Neural progenitor cell (in vitro differentiated cells): ENCODE data around the gene SMG6. TPM values are rescaled to one million over a fixed set of nuclear protein-coding genes. Genes with fewer than 3 reads are reported as not detected.
A peak's percentile ranks its signal among the peaks of the same experiment; 100 is the strongest.

Experiments used
- DNase-seq: peaks from one replicate; pipeline ENCODE4 v3.0.0-alpha.2; 2016; ENCODE audit warnings: low spot score
- H2AFZ ChIP-seq: fragments of 200-600 bp; sonication (generic); replicated peaks from 2 replicates; pipeline ENCODE4 v1.6.1; 2016; ENCODE audit warnings: antibody characterized with exemption
- H3F3A ChIP-seq: fragments of 200-600 bp; sonication (generic); 2 replicates; pipeline ENCODE4 v1.6.1; 2016; ENCODE audit warnings: antibody characterized with exemption, low read depth
- H3K27ac ChIP-seq: fragments of 200-600 bp; sonication (generic); 2 replicates; pipeline ENCODE4 v1.5.1; 2016; ENCODE audit warnings: mild to moderate bottlenecking
- H3K27me3 ChIP-seq: fragments of 200-600 bp; sonication (generic); 2 replicates; pipeline ENCODE4 v1.6.1; 2016; ENCODE audit warnings: mild to moderate bottlenecking, moderate library complexity
- H3K36me3 ChIP-seq: fragments of 200-600 bp; sonication (generic); 2 replicates; pipeline ENCODE4 v1.5.1; 2016
- H3K4me1 ChIP-seq: fragments of 200-600 bp; sonication (generic); 2 replicates; pipeline ENCODE4 v1.6.1; 2016; ENCODE audit warnings: mixed run types
- H3K4me2 ChIP-seq: fragments of 200-600 bp; sonication (generic); 2 replicates; pipeline ENCODE4 v1.6.1; 2016
- H3K4me3 ChIP-seq: fragments of 200-600 bp; sonication (generic); 2 replicates; pipeline ENCODE4 v1.5.1; 2016
- H3K79me2 ChIP-seq: fragments of 200-600 bp; sonication (generic); 2 replicates; pipeline ENCODE4 v1.6.1; 2016; ENCODE audit warnings: low read depth
- H3K9ac ChIP-seq: fragments of 200-600 bp; sonication (generic); 2 replicates; pipeline ENCODE4 v1.6.1; 2016
- H3K9me3 ChIP-seq: fragments of 200-600 bp; sonication (generic); 2 replicates; pipeline ENCODE4 v1.5.1; 2016; ENCODE audit warnings: low read depth
- H4K20me1 ChIP-seq: fragments of 200-600 bp; sonication (generic); 2 replicates; pipeline ENCODE4 v1.6.1; 2016; ENCODE audit warnings: low read depth
- H3K27ac Mint-ChIP-seq: 3 replicates; pipeline ENCODE4 v1.8.0; 2021; ENCODE audit warnings: mixed read lengths
- H3K27me3 Mint-ChIP-seq: 2 replicates; pipeline ENCODE4 v1.8.0; 2022; ENCODE audit warnings: low read depth, mild to moderate bottlenecking, inconsistent platforms, moderate library complexity, mixed read lengths; ENCODE audit not compliant: insufficient read depth
- H3K36me3 Mint-ChIP-seq: 3 replicates; pipeline ENCODE4 v1.8.0; 2021; ENCODE audit warnings: mixed read lengths
- H3K4me1 Mint-ChIP-seq: 3 replicates; pipeline ENCODE4 v1.8.0; 2021; ENCODE audit warnings: mixed read lengths
- H3K4me3 Mint-ChIP-seq: 3 replicates; pipeline ENCODE4 v1.8.0; 2021; ENCODE audit warnings: mild to moderate bottlenecking, moderate library complexity, mixed read lengths
- H3K9me3 Mint-ChIP-seq: 3 replicates; pipeline ENCODE4 v1.8.0; 2020; ENCODE audit warnings: mixed read lengths
- EZH2 ChIP-seq: fragments of 200-600 bp; sonication (generic); IDR thresholded peaks from 2 replicates; pipeline ENCODE4 v1.6.1; 2017; ENCODE audit warnings: antibody characterized with exemption, mild to moderate bottlenecking, moderate library complexity
- EZH2phosphoT487 ChIP-seq: fragments of 200-600 bp; sonication (generic); IDR thresholded peaks from 2 replicates; pipeline ENCODE4 v1.6.1; 2017; ENCODE audit warnings: antibody characterized with exemption
- total RNA-seq: library from RNA; depleted of rRNA; stranded (reverse); fragments of >200 nt; gene quantifications from 2 replicates; pipeline ENCODE4 v1.2.3, GENCODE V29; 2015; ENCODE audit warnings: low replicate concordance
- TF ChIP-seq, protein P1 (sequence below): fragments of 200-600 bp; sonication (generic); IDR thresholded peaks from 2 replicates; pipeline ENCODE4 v1.5.1; 2017; ENCODE audit warnings: antibody characterized with exemption, mild to moderate bottlenecking

Gene SMG6
- total RNA-seq, 1 donor from 2014 or later = 19.0 TPM

DNA sequence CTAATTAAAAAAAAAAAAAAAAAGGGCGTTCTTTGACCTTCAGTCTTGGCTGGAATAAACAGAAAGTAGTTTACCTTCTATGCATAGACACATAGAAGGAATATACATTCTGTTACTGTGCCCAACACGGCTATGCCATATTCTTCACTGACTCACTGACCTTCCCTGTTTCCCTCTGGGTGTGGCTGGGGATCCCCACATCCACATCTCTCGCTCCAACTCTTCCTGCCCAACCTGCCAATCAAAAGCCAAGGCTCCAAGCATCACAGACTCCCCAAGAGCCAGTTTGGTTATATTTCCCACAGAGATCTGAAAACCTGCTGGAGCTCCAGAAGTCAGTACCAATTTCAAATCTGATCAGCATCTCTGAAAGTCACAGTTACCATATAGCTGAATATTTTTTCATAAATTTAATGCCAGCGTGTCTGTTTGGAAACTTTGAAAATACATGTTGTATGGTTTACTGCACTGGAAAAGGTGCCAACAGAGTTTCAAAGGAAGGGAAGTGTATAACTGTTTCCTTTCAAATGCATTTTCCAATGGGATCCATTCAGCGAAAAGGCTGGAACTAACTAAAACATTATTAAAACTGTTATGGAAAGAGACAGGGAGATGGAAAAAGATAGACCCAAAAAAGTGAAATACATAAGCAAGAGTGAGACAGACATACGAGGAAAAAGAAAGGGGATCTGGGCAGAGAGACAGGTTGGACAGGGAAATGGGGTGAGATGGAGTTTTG lies 91.8 kb downstream of the SMG6 start:
- Histone ChIP-seq H3F3A (peaks cover 40% of the 10 kb centered on the region), H4K20me1 (peaks cover 51% of the 10 kb centered on the region), H3K36me3 (no peaks in the 10 kb centered on the region), H3K9ac (no peak overlapping the region), H3K27me3 (no peaks in the 10 kb centered on the region), H3K4me1 (peaks cover 58% of the 10 kb centered on the region), H3K79me2 (peaks cover 4% of the 10 kb centered on the region), H3K27ac (no peak overlapping the region), H3K4me3 (no peak overlapping the region), H3K9me3 (no peaks in the 10 kb centered on the region), H2AFZ (no peak overlapping the region), H3K4me2 (no peak overlapping the region)
- H3K4me3 Mint-ChIP-seq = no peak overlapping the region
- H3K4me1 Mint-ChIP-seq = peaks cover 35% of the 10 kb centered on the region
- no peaks in the 10 kb centered on the region for H3K27me3 Mint-ChIP-seq
- H3K27ac Mint-ChIP-seq = no peak overlapping the region
- no peak for DNase-seq
- TF ChIP-seq EZH2 (no peak), EZH2phosphoT487 (no peak)
- TF ChIP-seq, protein P1, sequence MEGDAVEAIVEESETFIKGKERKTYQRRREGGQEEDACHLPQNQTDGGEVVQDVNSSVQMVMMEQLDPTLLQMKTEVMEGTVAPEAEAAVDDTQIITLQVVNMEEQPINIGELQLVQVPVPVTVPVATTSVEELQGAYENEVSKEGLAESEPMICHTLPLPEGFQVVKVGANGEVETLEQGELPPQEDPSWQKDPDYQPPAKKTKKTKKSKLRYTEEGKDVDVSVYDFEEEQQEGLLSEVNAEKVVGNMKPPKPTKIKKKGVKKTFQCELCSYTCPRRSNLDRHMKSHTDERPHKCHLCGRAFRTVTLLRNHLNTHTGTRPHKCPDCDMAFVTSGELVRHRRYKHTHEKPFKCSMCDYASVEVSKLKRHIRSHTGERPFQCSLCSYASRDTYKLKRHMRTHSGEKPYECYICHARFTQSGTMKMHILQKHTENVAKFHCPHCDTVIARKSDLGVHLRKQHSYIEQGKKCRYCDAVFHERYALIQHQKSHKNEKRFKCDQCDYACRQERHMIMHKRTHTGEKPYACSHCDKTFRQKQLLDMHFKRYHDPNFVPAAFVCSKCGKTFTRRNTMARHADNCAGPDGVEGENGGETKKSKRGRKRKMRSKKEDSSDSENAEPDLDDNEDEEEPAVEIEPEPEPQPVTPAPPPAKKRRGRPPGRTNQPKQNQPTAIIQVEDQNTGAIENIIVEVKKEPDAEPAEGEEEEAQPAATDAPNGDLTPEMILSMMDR = no peak
- H3K36me3 Mint-ChIP-seq = peaks cover 5% of the 10 kb centered on the region
- H3K9me3 Mint-ChIP-seq = no peaks in the 10 kb centered on the region

DNA sequence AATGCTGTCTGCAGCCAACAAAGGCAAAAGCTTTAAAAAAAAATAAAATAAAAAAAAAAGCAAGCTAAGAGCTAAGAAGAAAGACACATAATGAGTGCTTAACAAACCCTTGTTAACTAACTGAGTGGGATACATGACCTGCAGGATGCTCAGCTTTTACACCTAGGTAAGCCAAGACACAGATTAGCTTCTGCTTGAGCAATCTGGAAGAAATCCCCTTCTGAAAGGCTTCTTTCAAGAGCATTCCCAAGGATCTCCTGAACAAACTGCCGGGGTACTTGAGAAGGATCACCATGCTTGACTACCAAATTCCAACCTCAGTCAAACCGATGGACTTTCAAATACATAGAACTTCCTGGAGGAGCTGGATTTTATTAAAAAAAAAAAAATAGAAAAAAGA lies 92.9 kb downstream of the SMG6 start:
- no peaks in the 10 kb centered on the region for H3K9me3 Mint-ChIP-seq
- peaks cover 41% of the 10 kb centered on the region for H4K20me1 ChIP-seq
- H3K4me2 ChIP-seq = peak overlapping the region; percentile 21
- no peak overlapping the region for H3K27ac Mint-ChIP-seq
- no peak overlapping the region for H3K9ac ChIP-seq
- H3K36me3 Mint-ChIP-seq = peaks cover 5% of the 10 kb centered on the region
- no peaks in the 10 kb centered on the region for H3K79me2 ChIP-seq
- H3K27me3 ChIP-seq = no peaks in the 10 kb centered on the region
- no peak overlapping the region for H2AFZ ChIP-seq
- H3K4me1 Mint-ChIP-seq = peaks cover 30% of the 10 kb centered on the region
- TF ChIP-seq, protein P1 = no peak
- no peak for TF ChIP-seq EZH2phosphoT487
- peaks cover 51% of the 10 kb centered on the region for H3K4me1 ChIP-seq
- H3K27ac ChIP-seq = peak overlapping the region; percentile 56
- no peaks in the 10 kb centered on the region for H3K27me3 Mint-ChIP-seq
- no peak overlapping the region for H3K4me3 Mint-ChIP-seq
- peaks cover 29% of the 10 kb centered on the region for H3F3A ChIP-seq
- H3K36me3 ChIP-seq = no peaks in the 10 kb centered on the region
- peak; percentile 64 for DNase-seq
- no peaks in the 10 kb centered on the region for H3K9me3 ChIP-seq
- no peak overlapping the region for H3K4me3 ChIP-seq

DNA sequence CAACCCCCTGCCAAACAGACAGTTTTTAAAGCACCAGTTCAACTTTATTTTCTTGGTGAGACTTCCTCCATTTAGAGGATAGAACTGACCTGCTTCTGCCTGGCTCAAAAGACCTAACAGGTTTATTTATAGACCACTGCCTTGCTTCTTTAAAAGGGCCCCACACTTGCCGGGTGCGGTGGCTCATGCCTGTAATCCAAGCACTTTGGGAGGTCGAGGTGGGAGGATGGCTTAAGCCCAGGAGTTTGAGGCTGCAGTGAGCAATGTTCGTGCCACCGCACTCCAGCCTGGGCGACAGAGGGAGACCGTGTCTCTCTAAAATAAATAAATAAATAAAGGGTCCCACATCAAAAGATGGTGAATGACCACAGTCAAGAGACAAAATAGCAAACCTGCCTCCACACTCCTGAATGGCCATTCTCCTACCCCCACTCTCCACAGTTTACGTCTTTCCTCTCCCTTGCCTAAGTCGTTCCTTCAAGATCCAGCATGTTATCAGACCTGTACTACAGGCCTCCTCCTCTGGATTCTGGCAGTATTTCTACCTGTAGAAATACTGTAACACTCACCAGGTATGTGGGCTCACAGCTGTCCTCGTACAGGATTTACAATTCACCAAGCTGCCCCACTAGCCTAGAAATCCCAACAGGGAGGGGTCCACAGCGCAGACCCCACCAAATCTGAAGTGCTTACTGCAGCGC lies 95.6 kb downstream of the SMG6 start:
- H3K4me2 ChIP-seq = no peak overlapping the region
- Mint-ChIP-seq H3K27me3 (no peaks in the 10 kb centered on the region), H3K4me1 (peaks cover 10% of the 10 kb centered on the region), H3K4me3 (no peak overlapping the region), H3K36me3 (peaks cover 5% of the 10 kb centered on the region), H3K27ac (no peak overlapping the region), H3K9me3 (no peaks in the 10 kb centered on the region)
- H3K9me3 ChIP-seq = no peaks in the 10 kb centered on the region
- H3K27ac ChIP-seq = no peak overlapping the region
- DNase-seq = peak; percentile 11
- H3K79me2 ChIP-seq = no peaks in the 10 kb centered on the region
- no peak overlapping the region for H2AFZ ChIP-seq
- peaks cover 23% of the 10 kb centered on the region for H3K4me1 ChIP-seq
- peaks cover 18% of the 10 kb centered on the region for H4K20me1 ChIP-seq
- H3F3A ChIP-seq = peaks cover 11% of the 10 kb centered on the region
- no peaks in the 10 kb centered on the region for H3K36me3 ChIP-seq
- H3K9ac ChIP-seq = no peak overlapping the region
- TF ChIP-seq, protein P1 = no peak
- no peak for TF ChIP-seq EZH2
- no peak overlapping the region for H3K4me3 ChIP-seq
- no peaks in the 10 kb centered on the region for H3K27me3 ChIP-seq
